ENCODE results near the gene KLHL36. TPM values are rescaled to one million over a fixed set of nuclear protein-coding genes. Genes with fewer than 3 reads are reported as not detected.

Gene KLHL36
- total RNA-seq, 1 donor from 2014 or later = 49.0 TPM

DNA sequence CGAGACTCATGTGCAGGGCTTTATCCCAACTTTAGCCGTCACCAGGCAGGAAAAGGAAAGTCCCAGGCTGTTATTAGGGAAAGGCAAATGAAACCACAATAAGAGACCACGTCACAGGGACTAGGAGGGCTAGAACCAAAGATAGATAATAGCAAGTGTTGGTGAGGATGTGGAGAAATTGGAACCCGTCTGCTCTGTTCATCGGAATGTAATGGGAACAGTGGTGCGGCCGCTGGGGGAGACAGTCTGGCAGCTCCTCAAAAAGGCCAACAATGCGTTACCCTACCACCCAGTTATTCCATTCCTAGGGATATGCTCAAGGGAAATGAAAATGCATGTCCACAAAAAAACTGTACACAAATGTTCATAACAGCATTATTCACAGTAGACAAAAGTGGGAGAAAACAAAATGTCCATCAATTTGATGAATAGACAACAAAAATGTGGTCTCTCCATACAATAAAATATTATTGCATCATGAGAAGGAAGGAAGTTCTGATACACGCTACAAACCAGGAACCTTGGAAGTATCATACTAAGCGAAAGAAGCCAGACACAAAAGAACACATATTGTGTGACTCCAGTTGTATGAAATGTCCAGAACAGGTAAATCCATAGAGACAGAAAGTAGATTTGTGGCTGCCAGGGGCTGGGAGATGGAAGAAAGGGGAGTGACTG lies 32.0 kb downstream of the KLHL36 start:
- Histone ChIP-seq H3K4me2 (ENCODE audit: low read length) (no peak overlapping the region), H3K27ac (ENCODE audit: low read depth, low read length) (no peak overlapping the region), H3K9ac (ENCODE audit: low read length) (no peak overlapping the region), H3K27me3 (ENCODE audit: insufficient read depth, low read length) (no peaks in the 10 kb centered on the region), H3K36me3 (ENCODE audit: insufficient read depth, low read length) (no peaks in the 10 kb centered on the region), H4K20me1 (ENCODE audit: insufficient read depth, low read length) (no peaks in the 10 kb centered on the region), H3K9me3 (ENCODE audit: insufficient read depth, low read depth, low read length) (no peaks in the 10 kb centered on the region), H3K4me1 (ENCODE audit: insufficient read depth, low read length) (no peaks in the 10 kb centered on the region), H3K4me3 (ENCODE audit: insufficient read depth, low read depth, low read length) (no peak overlapping the region), H2AFZ (ENCODE audit: low read depth, low read length) (no peak overlapping the region), H3K79me2 (ENCODE audit: insufficient read depth, low read length) (no peaks in the 10 kb centered on the region)
- peaks cover 24% of the 10 kb centered on the region for H3K27me3 Mint-ChIP-seq (ENCODE audit: low read depth, unreplicated experiment)
- H3K27ac Mint-ChIP-seq (ENCODE audit: unreplicated experiment) = no peak overlapping the region
- no peaks in the 10 kb centered on the region for H3K4me1 Mint-ChIP-seq (ENCODE audit: low read depth, unreplicated experiment)
- H3K4me3 Mint-ChIP-seq (ENCODE audit: unreplicated experiment) = no peak overlapping the region
- peaks cover 2% of the 10 kb centered on the region for H3K9me3 Mint-ChIP-seq (ENCODE audit: unreplicated experiment)
- no peaks in the 10 kb centered on the region for H3K36me3 Mint-ChIP-seq (ENCODE audit: low read depth, unreplicated experiment)
- FAIRE-seq (no peak), DNase-seq (ENCODE audit: low read depth) (no peak)
- TF ChIP-seq, protein P1, sequence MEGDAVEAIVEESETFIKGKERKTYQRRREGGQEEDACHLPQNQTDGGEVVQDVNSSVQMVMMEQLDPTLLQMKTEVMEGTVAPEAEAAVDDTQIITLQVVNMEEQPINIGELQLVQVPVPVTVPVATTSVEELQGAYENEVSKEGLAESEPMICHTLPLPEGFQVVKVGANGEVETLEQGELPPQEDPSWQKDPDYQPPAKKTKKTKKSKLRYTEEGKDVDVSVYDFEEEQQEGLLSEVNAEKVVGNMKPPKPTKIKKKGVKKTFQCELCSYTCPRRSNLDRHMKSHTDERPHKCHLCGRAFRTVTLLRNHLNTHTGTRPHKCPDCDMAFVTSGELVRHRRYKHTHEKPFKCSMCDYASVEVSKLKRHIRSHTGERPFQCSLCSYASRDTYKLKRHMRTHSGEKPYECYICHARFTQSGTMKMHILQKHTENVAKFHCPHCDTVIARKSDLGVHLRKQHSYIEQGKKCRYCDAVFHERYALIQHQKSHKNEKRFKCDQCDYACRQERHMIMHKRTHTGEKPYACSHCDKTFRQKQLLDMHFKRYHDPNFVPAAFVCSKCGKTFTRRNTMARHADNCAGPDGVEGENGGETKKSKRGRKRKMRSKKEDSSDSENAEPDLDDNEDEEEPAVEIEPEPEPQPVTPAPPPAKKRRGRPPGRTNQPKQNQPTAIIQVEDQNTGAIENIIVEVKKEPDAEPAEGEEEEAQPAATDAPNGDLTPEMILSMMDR (IDR thresholded peaks at IDR 0.05; ENCODE audit: insufficient read depth, low read depth, low read length) = no peak
- TF ChIP-seq EZH2 (IDR thresholded peaks at IDR 0.05; ENCODE audit: insufficient read depth, low read length) = no peak

DNA sequence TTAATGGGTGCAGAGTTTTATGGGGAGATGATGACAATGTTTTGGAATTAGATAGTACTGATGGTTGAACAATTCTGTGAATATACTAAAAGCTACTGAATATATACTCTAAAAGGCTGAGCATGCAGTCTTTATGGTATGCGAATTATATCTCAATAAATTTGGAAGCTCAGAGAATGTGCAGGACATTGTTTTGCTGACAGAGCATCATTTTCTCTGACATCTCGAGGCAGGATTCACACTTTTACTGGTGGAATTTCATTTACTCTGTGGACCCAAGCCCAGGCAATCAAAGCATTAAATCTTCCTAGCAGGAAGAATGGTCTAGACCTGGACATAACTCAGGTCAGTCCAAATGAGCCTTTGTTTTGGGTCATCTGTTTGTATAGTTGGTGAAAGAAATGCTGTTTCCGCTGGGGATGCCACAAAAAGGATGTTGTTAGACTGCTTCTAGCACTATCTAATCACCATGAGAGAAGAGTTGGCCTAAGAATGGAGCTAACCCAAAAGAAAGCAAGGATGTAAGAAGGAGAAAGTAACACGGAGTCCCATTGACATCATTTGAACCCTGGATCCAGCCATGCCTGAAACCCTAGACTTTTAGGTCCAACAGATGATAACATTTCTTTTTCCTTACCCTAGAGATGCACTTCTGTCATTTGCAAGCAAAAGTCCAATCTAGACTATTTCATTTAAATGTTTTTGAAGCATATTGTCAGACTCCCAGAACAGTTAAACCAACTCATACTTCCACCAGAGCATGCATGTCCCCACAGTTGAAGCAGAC lies 32.7 kb downstream of the KLHL36 start:
- no peak for TF ChIP-seq EZH2 (IDR thresholded peaks at IDR 0.05; ENCODE audit: insufficient read depth, low read length)
- TF ChIP-seq, protein P1 (IDR thresholded peaks at IDR 0.05; ENCODE audit: insufficient read depth, low read depth, low read length) = no peak
- no peaks in the 10 kb centered on the region for H3K4me1 ChIP-seq (ENCODE audit: insufficient read depth, low read length)
- H4K20me1 ChIP-seq (ENCODE audit: insufficient read depth, low read length) = no peaks in the 10 kb centered on the region
- Mint-ChIP-seq H3K27me3 (ENCODE audit: low read depth, unreplicated experiment) (peaks cover 24% of the 10 kb centered on the region), H3K9me3 (ENCODE audit: unreplicated experiment) (peaks cover 2% of the 10 kb centered on the region), H3K4me1 (ENCODE audit: low read depth, unreplicated experiment) (no peaks in the 10 kb centered on the region), H3K27ac (ENCODE audit: unreplicated experiment) (no peak overlapping the region), H3K36me3 (ENCODE audit: low read depth, unreplicated experiment) (no peaks in the 10 kb centered on the region), H3K4me3 (ENCODE audit: unreplicated experiment) (no peak overlapping the region)
- H3K27ac ChIP-seq (ENCODE audit: low read depth, low read length) = no peak overlapping the region
- H3K4me2 ChIP-seq (ENCODE audit: low read length) = no peak overlapping the region
- no peaks in the 10 kb centered on the region for H3K27me3 ChIP-seq (ENCODE audit: insufficient read depth, low read length)
- H3K79me2 ChIP-seq (ENCODE audit: insufficient read depth, low read length) = no peaks in the 10 kb centered on the region
- H3K9me3 ChIP-seq (ENCODE audit: insufficient read depth, low read depth, low read length) = no peaks in the 10 kb centered on the region
- H3K36me3 ChIP-seq (ENCODE audit: insufficient read depth, low read length) = no peaks in the 10 kb centered on the region
- DNase-seq (ENCODE audit: low read depth) (no peak), FAIRE-seq (no peak)
- H3K4me3 ChIP-seq (ENCODE audit: insufficient read depth, low read depth, low read length) = no peak overlapping the region
- H2AFZ ChIP-seq (ENCODE audit: low read depth, low read length) = no peak overlapping the region
- H3K9ac ChIP-seq (ENCODE audit: low read length) = no peak overlapping the region
